K562 (cell line): ENCODE data around the gene SLC6A6. TPM values are rescaled to one million over a fixed set of nuclear protein-coding genes. Genes with fewer than 3 reads are reported as not detected.

Source experiments
- ATAC-seq: fragments of 200-7000 bp; cut with Tn5 transposase; 3 replicates; pipeline ENCODE4 v1.9.1; 2020; ENCODE audit warnings: moderate library complexity
- BruUV-seq: library from RNA; stranded (reverse); fragments of 400-500 nt; replicated peaks from 2 replicates; lab custom pipeline; 2021; lab: Mats Ljungman, UMichigan
- CTCF ChIA-PET: fragments of 300-600 bp; formaldehyde crosslinking; extraction: SDS; loops from one replicate; lab custom pipeline; 2021; ENCODE audit warnings: low intra/inter-chr PET ratio; lab: Yijun Ruan, JAX
- POLR2A ChIA-PET: fragments of 300-600, 350-650 bp; sonication (Branson Sonifier 250); formaldehyde crosslinking; extraction: SDS; loops from one replicate; lab custom pipeline; 2021; ENCODE audit warnings: antibody characterized with exemption, inconsistent platforms; lab: Yijun Ruan, JAX
- DNase-seq, 4 experiments: peaks; one replicate each; pipeline versions ENCODE4 v3.0.0 to v3.0.0-alpha.2; 2011 to 2018; ENCODE audit warnings: low spot score in 3 of 4, mixed read lengths in 3 of 4; ENCODE audit errors: extremely low read depth in 1 of 4
- FAIRE-seq: peaks from 2 replicates; lab custom pipeline; 2011; peaks lifted over from hg19 to GRCh38; lab: Jason Lieb, UNC
- H2AFZ ChIP-seq: 2 replicates; pipeline ENCODE4 v1.6.0; 2011; ENCODE audit warnings: low read depth, low read length, control low read depth, inconsistent platforms
- H3K27ac ChIP-seq: fragments of 200-600 bp; 3 replicates; pipeline ENCODE4 v1.8.0; 2011; ENCODE audit warnings: low read depth, mild to moderate bottlenecking, control low read depth, inconsistent platforms, low read length, moderate library complexity, mixed read lengths; ENCODE audit errors: extremely low read depth
- H3K27me3 ChIP-seq, 2 experiments: fragments of 300-600 bp in 1 of 2; 2 replicates in 1 of 2; 3 replicates in 1 of 2; pipeline versions ENCODE4 v1.6.0 to v1.8.0; 2011; ENCODE audit warnings: inconsistent platforms in 2 of 2, low read length in 2 of 2, mild to moderate bottlenecking in 1 of 2, mixed read lengths in 1 of 2, moderate library complexity in 1 of 2; ENCODE audit not compliant: control insufficient read depth in 2 of 2, insufficient read depth in 2 of 2
- H3K36me3 ChIP-seq: fragments of 300-600 bp; 3 replicates; pipeline ENCODE4 v1.8.0; 2011; ENCODE audit warnings: mild to moderate bottlenecking, low read length, inconsistent platforms; ENCODE audit not compliant: control insufficient read depth, insufficient read depth
- H3K4me1 ChIP-seq, 2 experiments: fragments of 200-600 bp in 1 of 2; replicated peaks in 1 of 2; 2 replicates in 1 of 2; 3 replicates in 1 of 2; pipeline versions ENCODE4 v1.5.1 to v1.8.0; 2011; ENCODE audit warnings: inconsistent platforms in 2 of 2, low read length in 2 of 2, mild to moderate bottlenecking in 1 of 2, mixed read lengths in 1 of 2, moderate library complexity in 1 of 2; ENCODE audit not compliant: control insufficient read depth in 2 of 2, insufficient read depth in 2 of 2
- H3K4me2 ChIP-seq: 2 replicates; pipeline ENCODE4 v1.6.1; 2011; ENCODE audit warnings: low read length, control low read depth, inconsistent platforms, mixed read lengths; ENCODE audit not compliant: insufficient read depth
- H3K4me3 ChIP-seq: fragments of 200-600 bp; sonication (generic), shearing (Covaris generic); 2 replicates; pipeline ENCODE4 v1.5.1; 2016; ENCODE audit warnings: control low read depth, inconsistent platforms
- H3K79me2 ChIP-seq: fragments of 200-600 bp; 3 replicates; pipeline ENCODE4 v1.8.0; 2011; ENCODE audit warnings: low read length, inconsistent platforms; ENCODE audit not compliant: control insufficient read depth, insufficient read depth
- H3K9ac ChIP-seq, 2 experiments: 2 replicates each; pipeline versions ENCODE4 v1.6.0 to v1.6.1; 2011; ENCODE audit warnings: low read depth in 2 of 2, low read length in 2 of 2, control low read depth in 1 of 2, inconsistent platforms in 1 of 2, mild to moderate bottlenecking in 1 of 2, mixed read lengths in 1 of 2; ENCODE audit not compliant: insufficient read depth in 1 of 2
- H3K9me1 ChIP-seq: one replicate; pipeline ENCODE4 v1.6.0; 2011; ENCODE audit warnings: inconsistent platforms, mild to moderate bottlenecking, low read length, moderate library complexity; ENCODE audit not compliant: control insufficient read depth, insufficient read depth
- H3K9me3 ChIP-seq: replicated peaks from 2 replicates; pipeline ENCODE4 v1.5.1; 2011; ENCODE audit warnings: low read depth, low read length, inconsistent platforms; ENCODE audit not compliant: control insufficient read depth, insufficient read depth
- H4K20me1 ChIP-seq: replicated peaks from 2 replicates; pipeline ENCODE4 v1.6.1; 2011; ENCODE audit warnings: low read length, inconsistent platforms, mixed read lengths; ENCODE audit not compliant: control insufficient read depth, insufficient read depth
- BRCA1 ChIP-seq, 2 experiments: fragments of 450-650 bp in 1 of 2; sonication (generic) in 1 of 2; formaldehyde crosslinking in 1 of 2; IDR thresholded peaks; 2 replicates each; pipeline versions ENCODE4 v1.5.0 to v1.6.1; 2017 to 2020; ENCODE audit warnings: mild to moderate bottlenecking in 1 of 2, missing genetic modification reagents in 1 of 2
- CEBPZ ChIP-seq: fragments of 150-350 bp; IDR thresholded peaks from 2 replicates; pipeline ENCODE4 v1.6.1; 2014; ENCODE audit warnings: low read depth, mild to moderate bottlenecking, low read length, borderline replicate concordance
- MCM5 ChIP-seq: fragments of 450-650 bp; IDR thresholded peaks from 2 replicates; pipeline ENCODE4 v1.6.1; 2016; ENCODE audit warnings: low read depth
- NUFIP1 ChIP-seq: fragments of 450-650 bp; IDR thresholded peaks from 2 replicates; pipeline ENCODE4 v1.6.1; 2018; ENCODE audit not compliant: partially characterized antibody
- POLR2AphosphoS2 ChIP-seq: IDR thresholded peaks from 2 replicates; pipeline ENCODE4 v1.6.1; 2012; ENCODE audit warnings: low read length, improper control_type of control experiment
- PRPF4 ChIP-seq: fragments of 200-400 bp; formaldehyde crosslinking; IDR thresholded peaks from one replicate; pipeline ENCODE4 v1.6.1; 2017; ENCODE audit warnings: low read length, low read depth, mild to moderate bottlenecking; ENCODE audit not compliant: insufficient read depth, poor library complexity, severe bottlenecking
- SAP30 ChIP-seq: fragments of 200-600 bp; sonication (generic); IDR thresholded peaks from 2 replicates; pipeline ENCODE4 v1.6.1; 2012; ENCODE audit warnings: borderline replicate concordance, low read depth, mild to moderate bottlenecking, moderate library complexity, low read length, control low read depth, inconsistent platforms; ENCODE audit not compliant: insufficient read depth, poor library complexity, severe bottlenecking
- TRIM28 ChIP-seq: fragments of 450-650 bp; IDR thresholded peaks from 2 replicates; pipeline ENCODE4 v1.6.1; 2017
- USF2 ChIP-seq: sonication (generic); formaldehyde crosslinking; IDR thresholded peaks from 2 replicates; pipeline ENCODE4 v1.5.0; 2020; ENCODE audit warnings: missing genetic modification reagents
- ZFP1 ChIP-seq: fragments of 450-650 bp; formaldehyde crosslinking; IDR thresholded peaks from 2 replicates; pipeline ENCODE4 v1.4.0; 2020; ENCODE audit warnings: mild to moderate bottlenecking, mixed read lengths
- ZNF133 ChIP-seq: fragments of 250-450 bp; sonication (Bioruptor Pico); IDR thresholded peaks from 2 replicates; pipeline ENCODE4 v1.4.0; 2020; ENCODE audit warnings: mild to moderate bottlenecking
- ZNF197 ChIP-seq: fragments of 200-800 bp; sonication (Bioruptor generic); IDR thresholded peaks from 2 replicates; pipeline ENCODE4 v1.6.1; 2016; ENCODE audit warnings: low read depth, missing genetic modification characterization, missing compliant biosample characterization
- ZNF76 ChIP-seq: fragments of 250-450 bp; sonication (Bioruptor Pico); IDR thresholded peaks from 2 replicates; pipeline ENCODE4 v1.4.0; 2020; ENCODE audit warnings: mild to moderate bottlenecking, moderate library complexity, borderline replicate concordance
- WGBS: fragments of 100-300 bp; shearing (Covaris generic); methylation state at CpG from one replicate; pipeline ENCODE4 v1.1.6; 2016; ENCODE audit warnings: low coverage, mixed read lengths; ENCODE audit not compliant: insufficient coverage; ENCODE audit errors: missing lambda C conversion rate; 5-methylcytosine and 5-hydroxymethylcytosine counted together
- in situ Hi-C: fragments of 300-500 bp; cut with MboI; formaldehyde crosslinking; loops from 4 replicates; pipeline ENCODE4 v1.15.0; 2018; ENCODE audit warnings: inconsistent platforms, mixed read lengths
- intact Hi-C: fragments of 100-400 bp; cut with micrococcal nuclease; formaldehyde crosslinking; loops from 2 replicates; pipeline ENCODE4 v1.14.2; 2022
- polyA plus RNA-seq, 8 experiments: library from polyadenylated mRNA; depleted of rRNA in 4 of 8; stranded (reverse) in 5 of 8; unstranded in 3 of 8; fragments of >200 nt; fragmentation: Nextera tagmentation in 2 of 8; fragmentation: Illumina TruSeq in 1 of 8; extraction: Ambion mirVana in 2 of 8; extraction: Trizol in 1 of 8; gene quantifications; 2 replicates each; pipeline versions ENCODE4 v1.2.1 to v1.2.3, GENCODE V29; 2011 to 2014; ENCODE audit warnings: inconsistent platforms in 1 of 8, missing spikeins in 1 of 8
- total RNA-seq, 7 experiments: library from RNA; depleted of rRNA in 6 of 7; stranded (reverse); fragments of >200 nt in 6 of 7; fragmentation: Illumina TruSeq in 2 of 7; extraction: Trizol in 2 of 7; gene quantifications; 2 replicates each; pipeline versions ENCODE4 v1.2.1 to v1.2.3, GENCODE V29; 2011 to 2021; ENCODE audit warnings: low replicate concordance in 1 of 7

Gene SLC6A6
- total and polyA plus RNA-seq, 9 of the 15 experiments (the other 6 are each of a cell fraction or from before 2014, with no cell fraction given) = 12.3 to 203 (median 93.2) TPM

- ATAC-seq = no peak
- in situ Hi-C loops = no loop called here
- FAIRE-seq = no peak
- no peak overlapping the region for H3K27ac ChIP-seq
- DNase-seq = no peak
- no peak overlapping the region for H3K9ac ChIP-seq
- POLR2A ChIA-PET = interaction anchor here (0.6 to 0.9 kb wide), 2 partner anchors 400 to 449 kb away, joined by 3 read pairs; no protein-coding TSS in a partner anchor
- 0 out of 2 replicates have a peak, but pooled peaks cover 2% of the 10 kb centered on the region for H4K20me1 ChIP-seq
- no peak overlapping the region for H3K4me2 ChIP-seq
- CTCF ChIA-PET = no interaction called here
- no peaks in the 10 kb centered on the region; a peak in 1 of 5 replicates for H3K27me3 ChIP-seq
- no peak overlapping the region for H3K4me3 ChIP-seq
- 76% methylated on average over 9 of the region's 11 CpGs for WGBS
- no peaks in the 10 kb centered on the region for H3K9me1 ChIP-seq
- no peaks in the 10 kb centered on the region for H3K79me2 ChIP-seq
- H2AFZ ChIP-seq = no peak overlapping the region
- peaks cover 0 to 8% of the 10 kb centered on the region in 2 experiments; a peak in 2 of 5 replicates for H3K4me1 ChIP-seq
- H3K36me3 ChIP-seq = peaks cover 100% of the 10 kb centered on the region
- no peaks in the 10 kb centered on the region for H3K9me3 ChIP-seq
- no TSS peak for BruUV-seq
- intact Hi-C loops = no loop called here
- TF ChIP-seq USF2 (CRISPR knock-in tag) (no peak), POLR2AphosphoS2 (peak; percentile 72; the same call in 1 of the 2 replicates), NUFIP1 (no peak), PRPF4 (no peak), ZNF76 (CRISPR knock-in tag) (no peak), ZNF197 (CRISPR knock-in tag) (no peak), ZFP1 (CRISPR knock-in tag) (no peak), BRCA1 (IDR thresholded peaks at IDR 0.05) (no peak), BRCA1 (CRISPR knock-in tag; IDR thresholded peaks at IDR 0.05) (0 out of 2 replicates have a peak, but pooled peaks have one; percentile 44), TRIM28 (no peak), ZNF133 (CRISPR knock-in tag) (no peak), SAP30 (no peak), MCM5 (no peak), CEBPZ (no peak)
Measured at GRCh38 chr3:14477311-14477935, 75.0 kb downstream of the SLC6A6 start.
